Stimulated activated naive B cell treated with anti-CD40 and anti-IgM and Interleukin-4, amounts not matched to agents 10 μg/mL and 1 μg/mL and 100 μg/mL, for 72 hours (primary cell): ENCODE measurements around the gene SCN4B.

Experiments used
- ATAC-seq, 2 donors: fragments of 150-1000 bp; cut with Tn5 transposase; replicated peaks; 2 replicates each; pipeline ENCODE4 v1.10.0; 2021; ENCODE audit warnings: moderate library complexity in 1 of 2
- DNase-seq: peaks from one replicate; pipeline ENCODE4 v3.0.0; 2021
- H3K27ac Mint-ChIP-seq: one replicate; pipeline ENCODE4 v1.8.0; 2022; ENCODE audit warnings: mild to moderate bottlenecking, mixed read lengths
- H3K27me3 Mint-ChIP-seq, 2 donors: one replicate each; pipeline ENCODE4 v1.8.0; 2022; ENCODE audit warnings: mixed read lengths in 2 of 2
- H3K36me3 Mint-ChIP-seq, 2 donors: one replicate each; pipeline ENCODE4 v1.8.0; 2022; ENCODE audit warnings: mixed read lengths in 2 of 2, mild to moderate bottlenecking in 1 of 2
- H3K4me1 Mint-ChIP-seq, 2 donors: one replicate each; pipeline ENCODE4 v1.8.0; 2022; ENCODE audit warnings: mixed read lengths in 2 of 2, mild to moderate bottlenecking in 1 of 2
- H3K4me3 Mint-ChIP-seq, 2 donors: one replicate each; pipeline ENCODE4 v1.8.0; 2022; ENCODE audit warnings: mild to moderate bottlenecking in 2 of 2, mixed read lengths in 2 of 2, moderate library complexity in 1 of 2
- H3K9me3 Mint-ChIP-seq, 2 donors: one replicate each; pipeline ENCODE4 v1.8.0; 2022; ENCODE audit warnings: mixed read lengths in 2 of 2, mild to moderate bottlenecking in 1 of 2

The SCN4B gene

DNA sequence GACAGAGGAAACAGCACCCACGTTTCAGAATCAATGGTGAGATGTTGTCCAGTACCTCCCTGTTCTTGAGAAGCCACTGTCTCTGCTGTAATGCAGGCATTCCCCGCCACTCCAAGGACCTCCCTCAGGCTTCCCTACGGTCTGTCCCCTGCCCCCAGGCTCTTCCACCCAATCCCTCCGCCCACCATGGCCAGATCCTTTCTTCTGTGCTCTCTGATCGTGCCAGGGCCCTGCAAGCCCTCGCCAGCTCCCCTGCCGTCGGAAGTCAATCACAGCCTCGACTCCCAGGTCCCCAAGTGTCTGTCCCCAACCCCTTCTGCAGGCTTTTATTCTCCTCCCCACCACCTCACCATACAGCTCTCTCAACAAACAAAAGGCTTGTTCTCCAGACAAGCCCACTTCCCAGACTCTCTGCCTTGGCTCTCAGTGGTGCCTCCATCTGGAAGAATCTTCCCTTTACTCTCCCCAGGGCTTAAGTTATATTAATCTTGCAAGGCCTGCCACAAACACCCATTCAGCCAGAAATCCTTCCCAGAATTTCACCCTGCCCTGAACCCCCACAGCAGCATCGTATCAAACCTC, 13.7 kb downstream of the SCN4B start:
- Mint-ChIP-seq H3K4me1 (peaks cover 0 to 3% of the 10 kb centered on the region in 2 donors), H3K27ac (peak overlapping the region; percentile 26), H3K4me3 (no peak overlapping the region), H3K27me3 (peaks cover 59 to 72% of the 10 kb centered on the region in 2 donors), H3K9me3 (no peaks in the 10 kb centered on the region), H3K36me3 (no peaks in the 10 kb centered on the region)
- ATAC-seq (no peak), DNase-seq (no peak)

GRCh38 chr11:118136801-118137200, 15.8 kb downstream of the SCN4B start:
- no peaks in the 10 kb centered on the region for H3K36me3 Mint-ChIP-seq
- ATAC-seq (no peak), DNase-seq (no peak)
- H3K9me3 Mint-ChIP-seq = no peaks in the 10 kb centered on the region
- no peak overlapping the region for H3K27ac Mint-ChIP-seq
- no peaks in the 10 kb centered on the region for H3K4me1 Mint-ChIP-seq
- H3K4me3 Mint-ChIP-seq = no peak overlapping the region
- H3K27me3 Mint-ChIP-seq = peaks cover 46 to 58% of the 10 kb centered on the region in 2 donors

DNA sequence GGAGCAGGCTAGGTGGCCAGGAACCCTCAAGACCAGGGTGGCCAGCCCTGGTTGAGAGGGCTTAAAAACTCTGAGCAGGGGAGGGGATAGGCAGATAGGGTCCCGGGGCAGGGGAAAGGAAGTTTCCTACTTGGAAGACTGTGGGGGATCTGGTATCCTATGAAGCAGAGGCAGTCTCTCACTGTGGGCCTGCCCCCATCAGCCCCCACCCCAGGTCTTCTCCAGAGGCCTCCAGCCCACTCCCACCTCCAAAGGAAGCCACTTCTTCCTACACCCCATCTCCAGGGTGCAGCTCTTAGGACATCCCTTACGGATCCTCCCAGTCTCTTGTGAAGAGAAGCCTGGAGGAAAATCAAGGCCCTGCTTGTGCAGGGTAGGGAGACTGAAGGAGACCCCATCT, 16.3 kb downstream of the SCN4B start:
- H3K4me3 Mint-ChIP-seq = no peak overlapping the region
- ATAC-seq (no peak), DNase-seq (no peak)
- no peak overlapping the region for H3K27ac Mint-ChIP-seq
- no peaks in the 10 kb centered on the region for H3K4me1 Mint-ChIP-seq
- peaks cover 43 to 56% of the 10 kb centered on the region in 2 donors for H3K27me3 Mint-ChIP-seq
- H3K36me3 Mint-ChIP-seq = no peaks in the 10 kb centered on the region
- no peaks in the 10 kb centered on the region for H3K9me3 Mint-ChIP-seq

DNA sequence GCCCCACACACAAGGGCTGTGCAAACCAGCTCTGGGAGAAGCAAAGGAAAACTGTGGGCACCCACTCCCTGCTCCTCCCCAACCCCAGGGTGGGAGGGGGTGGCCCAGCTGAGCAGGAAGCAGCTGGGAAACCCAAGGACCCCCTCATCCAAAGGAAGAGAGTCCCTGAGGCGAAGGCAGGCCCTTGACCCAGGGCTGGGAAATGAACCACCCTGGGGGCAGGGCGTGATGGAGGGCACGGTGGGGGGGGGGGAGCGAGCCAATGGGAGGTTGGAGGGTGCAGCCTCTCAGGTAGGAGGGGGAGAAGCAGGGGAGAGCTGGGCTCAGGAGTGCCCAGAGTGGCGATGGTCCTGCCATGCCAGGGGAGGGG, 16.8 kb downstream of the SCN4B start:
- Mint-ChIP-seq H3K27ac (no peak overlapping the region), H3K4me1 (no peaks in the 10 kb centered on the region), H3K36me3 (no peaks in the 10 kb centered on the region), H3K9me3 (no peaks in the 10 kb centered on the region), H3K4me3 (no peak overlapping the region), H3K27me3 (peaks cover 39 to 57% of the 10 kb centered on the region in 2 donors)
- DNase-seq = no peak
- ATAC-seq = no peak

DNA sequence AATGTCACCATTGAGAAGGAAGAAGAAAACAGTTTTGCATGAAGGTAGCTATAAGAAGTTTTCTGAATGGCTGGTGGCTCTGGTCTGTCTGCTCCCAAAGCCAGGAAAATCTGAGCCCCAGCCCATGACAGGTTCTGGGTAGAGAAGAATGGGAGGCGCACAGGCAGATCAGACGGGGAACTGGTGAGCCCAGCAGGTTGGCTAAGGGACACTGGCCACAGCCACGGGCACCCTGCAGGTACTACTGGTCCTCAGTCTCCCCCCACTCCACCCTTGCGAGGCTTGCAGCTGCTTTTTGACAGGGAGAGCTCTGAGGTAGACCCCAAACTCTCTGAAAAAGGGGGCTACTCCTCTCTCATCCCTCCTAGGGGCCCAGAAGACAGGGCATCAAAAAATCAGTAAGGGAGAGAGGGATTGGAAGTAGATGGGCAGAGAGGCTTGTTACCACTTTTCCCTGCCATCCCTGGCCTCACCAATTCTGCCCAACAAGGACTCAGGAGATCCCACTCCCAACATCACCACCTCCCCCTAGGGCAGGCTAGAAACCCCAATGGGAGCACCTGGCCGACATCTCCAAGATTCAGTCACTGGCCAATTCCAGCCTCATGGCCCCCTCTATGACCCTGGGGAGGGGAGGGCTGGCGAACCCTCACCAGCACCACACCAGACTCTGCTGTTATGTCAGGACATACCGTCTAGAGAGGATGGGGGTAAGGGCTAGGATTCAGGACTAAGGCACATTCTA, 17.4 kb downstream of the SCN4B start:
- H3K27ac Mint-ChIP-seq = no peak overlapping the region
- no peak overlapping the region for H3K4me3 Mint-ChIP-seq
- H3K27me3 Mint-ChIP-seq = peaks cover 34 to 54% of the 10 kb centered on the region in 2 donors
- no peaks in the 10 kb centered on the region for H3K9me3 Mint-ChIP-seq
- DNase-seq (no peak), ATAC-seq (no peak)
- H3K36me3 Mint-ChIP-seq = no peaks in the 10 kb centered on the region
- no peaks in the 10 kb centered on the region for H3K4me1 Mint-ChIP-seq

DNA sequence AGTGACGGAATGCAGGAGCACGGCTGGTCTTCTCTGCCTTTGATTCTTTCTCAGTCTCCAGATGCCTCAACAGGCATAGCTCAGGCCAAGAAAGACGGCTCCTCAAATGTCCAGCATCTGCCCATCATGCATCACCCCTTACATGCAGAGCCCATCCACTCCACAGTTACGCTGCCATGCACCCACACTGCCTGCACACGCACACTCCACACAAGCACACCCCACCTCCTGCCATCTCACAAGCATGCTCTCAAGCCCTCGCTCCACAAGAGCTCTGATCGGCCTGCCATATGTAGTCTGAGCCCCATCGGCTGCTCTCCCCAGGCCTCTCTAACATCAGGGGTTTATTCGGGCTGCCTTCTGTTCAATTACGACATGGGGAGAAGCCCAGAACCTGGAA, 18.8 kb downstream of the SCN4B start:
- Mint-ChIP-seq H3K4me3 (no peak overlapping the region), H3K27me3 (peaks cover 34 to 56% of the 10 kb centered on the region in 2 donors), H3K9me3 (no peaks in the 10 kb centered on the region), H3K36me3 (no peaks in the 10 kb centered on the region), H3K27ac (no peak overlapping the region), H3K4me1 (no peaks in the 10 kb centered on the region)
- DNase-seq = no peak
- no peak for ATAC-seq

GRCh38 chr11:118132385-118133151, 20.1 kb downstream of the SCN4B start:
- no peak overlapping the region for H3K27ac Mint-ChIP-seq
- H3K27me3 Mint-ChIP-seq = peaks cover 30 to 49% of the 10 kb centered on the region in 2 donors

GRCh38 chr11:118129471-118130172, 23.0 kb downstream of the SCN4B start:
- no peak for ATAC-seq
- H3K27ac Mint-ChIP-seq = no peak overlapping the region
- no peaks in the 10 kb centered on the region for H3K9me3 Mint-ChIP-seq
- DNase-seq = no peak
- no peak overlapping the region for H3K4me3 Mint-ChIP-seq
- peaks cover 24 to 32% of the 10 kb centered on the region in 2 donors for H3K27me3 Mint-ChIP-seq
- peaks cover 0 to 2% of the 10 kb centered on the region in 2 donors for H3K4me1 Mint-ChIP-seq
- H3K36me3 Mint-ChIP-seq = no peaks in the 10 kb centered on the region

More at GRCh38 chr11:118132385-118133151, 20.1 kb downstream of the SCN4B start:
- Mint-ChIP-seq H3K9me3 (no peaks in the 10 kb centered on the region), H3K4me3 (no peak overlapping the region), H3K36me3 (no peaks in the 10 kb centered on the region), H3K4me1 (no peaks in the 10 kb centered on the region)
- no peak for ATAC-seq
- DNase-seq = no peak

- ATAC-seq (no peak), DNase-seq (no peak)
- Mint-ChIP-seq H3K4me1 (peaks cover 0 to 2% of the 10 kb centered on the region in 2 donors), H3K27ac (no peak overlapping the region), H3K9me3 (no peaks in the 10 kb centered on the region), H3K36me3 (no peaks in the 10 kb centered on the region), H3K27me3 (peaks cover 19 to 26% of the 10 kb centered on the region in 2 donors), H3K4me3 (no peak overlapping the region)
Observed at GRCh38 chr11:118128721-118129470, 23.7 kb downstream of the SCN4B start.

DNA sequence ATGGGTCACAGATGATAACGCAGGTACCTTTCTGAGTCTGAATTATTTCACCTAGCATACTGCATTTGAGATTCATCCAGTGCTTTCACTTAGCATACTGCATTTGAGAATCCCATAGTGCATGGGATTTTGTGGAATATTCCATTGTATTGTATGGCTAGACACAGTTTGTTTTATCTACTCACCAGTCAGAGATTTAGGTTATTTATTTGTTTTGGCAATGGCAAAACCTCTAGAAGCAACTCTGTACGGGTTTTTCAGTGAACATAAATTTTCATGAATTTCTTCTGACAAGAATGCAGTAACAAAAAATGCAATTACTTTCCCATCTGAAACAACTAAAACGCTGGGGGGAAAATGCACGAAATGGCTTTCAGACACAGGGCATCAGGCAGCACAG, 24.3 kb downstream of the SCN4B start:
- Mint-ChIP-seq H3K27me3 (peaks cover 16 to 24% of the 10 kb centered on the region in 2 donors), H3K9me3 (no peaks in the 10 kb centered on the region), H3K4me3 (no peak overlapping the region), H3K27ac (no peak overlapping the region), H3K4me1 (peaks cover 0 to 2% of the 10 kb centered on the region in 2 donors), H3K36me3 (no peaks in the 10 kb centered on the region)
- ATAC-seq (no peak), DNase-seq (no peak)

DNA sequence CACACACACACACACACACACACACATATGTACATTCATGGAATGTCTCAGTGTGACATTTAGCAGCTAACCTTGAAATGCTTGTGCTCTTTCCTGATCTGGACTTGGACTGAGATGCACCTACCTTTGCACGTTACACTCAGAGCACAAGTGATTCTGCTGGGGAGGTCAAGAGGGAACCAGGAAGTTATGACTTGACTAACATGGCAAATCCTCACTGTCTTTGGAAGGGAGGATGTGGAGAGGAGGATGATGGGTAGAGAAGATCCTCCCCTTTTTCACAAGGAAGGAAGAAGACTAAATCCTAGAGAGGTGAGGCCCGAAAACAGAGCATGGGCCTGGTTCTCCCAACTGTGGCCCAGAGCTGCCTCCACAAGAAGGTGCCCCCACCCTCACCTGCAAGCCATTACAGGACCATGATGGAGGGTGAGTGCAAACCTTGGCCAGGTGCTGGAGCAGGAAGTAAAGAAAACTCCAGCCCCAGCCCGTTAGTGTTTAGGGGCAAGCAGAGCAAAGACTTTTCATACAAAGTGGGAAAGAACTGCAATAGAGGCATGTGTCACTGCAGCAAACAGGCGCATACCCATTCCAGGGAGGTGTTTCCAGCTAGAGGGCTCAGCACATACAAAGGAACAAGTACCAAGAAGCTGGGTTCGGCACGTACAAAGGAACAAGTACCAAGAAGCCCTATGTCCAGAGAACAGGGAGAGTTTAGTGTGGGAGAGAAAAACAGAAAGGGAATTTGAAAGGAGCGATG, 26.4 kb downstream of the SCN4B start:
- peaks cover 16 to 22% of the 10 kb centered on the region in 2 donors for H3K27me3 Mint-ChIP-seq
- no peaks in the 10 kb centered on the region for H3K9me3 Mint-ChIP-seq
- no peak overlapping the region for H3K4me3 Mint-ChIP-seq
- H3K36me3 Mint-ChIP-seq = no peaks in the 10 kb centered on the region
- peak; percentile 79 to 85 for ATAC-seq
- peak; percentile 39 for DNase-seq
- H3K27ac Mint-ChIP-seq = peak overlapping the region; percentile 90
- peaks cover 0 to 2% of the 10 kb centered on the region in 2 donors for H3K4me1 Mint-ChIP-seq

DNA sequence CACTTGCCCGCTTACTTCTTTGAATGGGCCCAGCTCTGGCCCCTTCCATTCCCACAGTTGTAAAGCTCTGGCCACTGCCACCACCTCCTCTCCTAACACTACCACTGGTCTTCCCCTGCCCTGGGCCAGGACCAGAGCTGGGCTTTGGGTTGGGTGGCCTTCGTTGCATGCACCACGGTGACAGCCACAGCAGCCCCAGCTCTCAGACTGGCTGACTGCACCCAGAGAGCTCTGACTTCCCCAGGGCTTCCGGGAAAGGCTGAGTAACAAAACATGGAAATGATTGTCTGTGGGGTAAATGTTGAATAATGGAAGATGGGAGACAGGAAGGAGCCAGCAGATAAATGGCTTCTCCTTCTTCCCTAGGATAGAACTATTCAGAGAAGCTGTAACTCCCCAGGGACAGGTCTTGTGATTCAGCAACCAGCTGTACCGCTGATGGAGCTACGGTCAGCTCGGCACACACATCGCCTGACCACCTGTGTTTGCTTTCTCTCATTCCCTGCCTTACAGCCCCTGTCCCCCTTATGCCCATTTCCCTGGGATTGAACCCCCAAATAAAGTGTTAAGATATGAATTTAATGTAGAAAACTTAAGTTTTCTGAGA, 27.6 kb downstream of the SCN4B start:
- no peak overlapping the region for H3K4me3 Mint-ChIP-seq
- no peak for ATAC-seq

DNA sequence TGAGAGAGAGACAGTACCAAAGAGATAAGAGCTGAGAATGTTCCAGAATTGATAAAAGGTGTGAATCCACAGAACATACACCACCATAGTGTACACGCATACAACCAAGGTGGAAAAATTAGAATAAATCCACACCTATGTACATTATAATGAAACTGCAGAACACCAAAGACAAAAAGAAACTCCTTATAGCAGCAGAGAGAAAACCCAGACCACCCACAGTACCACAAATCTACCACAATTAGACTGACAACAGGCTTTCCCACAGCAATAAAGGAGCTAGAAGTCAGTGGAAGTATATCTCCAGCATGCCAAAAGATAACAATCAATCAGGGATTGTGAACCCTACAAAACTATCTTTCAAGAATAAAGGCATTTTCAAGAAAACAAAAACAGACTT, 31.8 kb downstream of the SCN4B start:
- no peak overlapping the region for H3K27ac Mint-ChIP-seq
- H3K4me1 Mint-ChIP-seq = peaks cover 10 to 26% of the 10 kb centered on the region in 2 donors
- H3K27me3 Mint-ChIP-seq = peaks cover 0 to 11% of the 10 kb centered on the region in 2 donors
- H3K36me3 Mint-ChIP-seq = no peaks in the 10 kb centered on the region
- H3K9me3 Mint-ChIP-seq = peaks cover 0 to 1% of the 10 kb centered on the region in 2 donors
- no peak overlapping the region for H3K4me3 Mint-ChIP-seq
- ATAC-seq = no peak
- no peak for DNase-seq

More for the DNA sequence above, 27.6 kb downstream of the SCN4B start:
- Mint-ChIP-seq H3K27ac (no peak overlapping the region), H3K36me3 (no peaks in the 10 kb centered on the region), H3K27me3 (peaks cover 14 to 16% of the 10 kb centered on the region in 2 donors), H3K9me3 (peaks cover 0 to 1% of the 10 kb centered on the region in 2 donors), H3K4me1 (peaks cover 0 to 2% of the 10 kb centered on the region in 2 donors)
- DNase-seq = no peak
